Bone marrow (tissue), 2 donors: ENCODE data around the gene CEP44.
"Not testable (repeated sequence)": the region's sequence is repeated elsewhere in the genome, so short reads cannot be mapped to it uniquely, and the experiment has no call there.

ENCODE experiments used
- DNase-seq, 2 donors: peaks; one replicate each; lab custom pipeline; 2025; lab: John Stamatoyannopoulos, UW

CEP44 gene

GRCh38 chr4:174283507-174284471, at the start of gene CEP44, which contains the start of gene FBXO8:
TSS of gene CEP44 (plus strand) at chr4:174283911. CDS start at chr4:174299122, 15,211 bp downstream.
TSS of gene FBXO8 (minus strand) at chr4:174283667. CDS start at chr4:174263092, 20,575 bp downstream.
- DNase-seq = peak; percentile 82 to 88

- DNase-seq = no peak
Measured at GRCh38 chr4:174236359-174236758, 47.4 kb upstream of the CEP44 start.

- no peak for DNase-seq
Measured at GRCh38 chr4:174241162-174241561, 42.5 kb upstream of the CEP44 start.

- no peak for DNase-seq
Measured at GRCh38 chr4:174244441-174244840, 39.3 kb upstream of the CEP44 start.

GRCh38 chr4:174245714-174246113, 38.0 kb upstream of the CEP44 start:
- DNase-seq = no peak

GRCh38 chr4:174248407-174248806, 35.3 kb upstream of the CEP44 start:
- no peak for DNase-seq

GRCh38 chr4:174252412-174252811, 31.3 kb upstream of the CEP44 start:
- no peak for DNase-seq

- DNase-seq = no peak
Measured at GRCh38 chr4:174254613-174255012, 29.1 kb upstream of the CEP44 start.

- no peak for DNase-seq
Measured at GRCh38 chr4:174255374-174255773, 28.3 kb upstream of the CEP44 start.

GRCh38 chr4:174255786-174256185, 27.9 kb upstream of the CEP44 start:
- DNase-seq = no peak

GRCh38 chr4:174256277-174256713, 27.4 kb upstream of the CEP44 start:
- no peak for DNase-seq

- DNase-seq = no peak
Measured at GRCh38 chr4:174259580-174259979, 24.1 kb upstream of the CEP44 start.

- DNase-seq = no peak
Measured at GRCh38 chr4:174260099-174260498, 23.6 kb upstream of the CEP44 start.

GRCh38 chr4:174261432-174261831, 22.3 kb upstream of the CEP44 start:
- not testable (repeated sequence) for DNase-seq

GRCh38 chr4:174262624-174263444, 20.9 kb upstream of the CEP44 start:
- no peak for DNase-seq

GRCh38 chr4:174263445-174263736, 20.3 kb upstream of the CEP44 start:
- no peak for DNase-seq

GRCh38 chr4:174265916-174266315, 17.8 kb upstream of the CEP44 start:
- DNase-seq = no peak

- no peak for DNase-seq
Measured at GRCh38 chr4:174266416-174266815, 17.3 kb upstream of the CEP44 start.

GRCh38 chr4:174273930-174274329, 9.8 kb upstream of the CEP44 start:
- DNase-seq = no peak

- no peak for DNase-seq
Measured at GRCh38 chr4:174274436-174274835, 9.3 kb upstream of the CEP44 start.

GRCh38 chr4:174275101-174275500, 8.6 kb upstream of the CEP44 start:
- no peak for DNase-seq

GRCh38 chr4:174277433-174277832, 6.3 kb upstream of the CEP44 start:
- DNase-seq = no peak

GRCh38 chr4:174278467-174278866, 5.2 kb upstream of the CEP44 start:
- DNase-seq = no peak
